H1 (cell line): ENCODE measurements around the gene RAB5A. TPM values are rescaled to one million over a fixed set of nuclear protein-coding genes. Genes with fewer than 3 reads are reported as not detected.

Experiments
- CTCF ChIA-PET: fragments of 300-600 bp; sonication (Branson Sonifier 250); formaldehyde crosslinking; loops from one replicate; lab custom pipeline; 2021; ENCODE audit not compliant: partially characterized antibody; lab: Charles Lee
- POLR2A ChIA-PET: fragments of 300-600 bp; sonication (Branson Sonifier 250); formaldehyde crosslinking; loops from one replicate; lab custom pipeline; 2021; ENCODE audit warnings: inconsistent platforms; ENCODE audit not compliant: partially characterized antibody; lab: Charles Lee
- DNase-seq, 2 experiments: peaks; one replicate each; pipeline versions ENCODE4 v3.0.0 to v3.0.0-alpha.2; 2010 to 2022; ENCODE audit warnings: low spot score in 2 of 2, low read depth in 1 of 2, mixed read lengths in 1 of 2
- FAIRE-seq: peaks from 2 replicates; lab custom pipeline; 2011; peaks lifted over from hg19 to GRCh38; lab: Jason Lieb, UNC
- H2AFZ ChIP-seq: 2 replicates; pipeline ENCODE4 v1.8.1; 2012; ENCODE audit warnings: low read length, inconsistent platforms
- H2AK5ac ChIP-seq: 2 replicates; pipeline ENCODE4 v1.6.1; 2013; ENCODE audit warnings: low read depth, low read length
- H2BK120ac ChIP-seq: replicated peaks from 2 replicates; pipeline ENCODE3; 2013; ENCODE audit warnings: low read depth, low read length, inconsistent platforms
- H2BK12ac ChIP-seq: 2 replicates; pipeline ENCODE4 v1.6.1; 2013; ENCODE audit warnings: low read depth, low read length
- H2BK15ac ChIP-seq: 2 replicates; pipeline ENCODE4 v1.6.1; 2013; ENCODE audit warnings: low read length
- H2BK20ac ChIP-seq: 2 replicates; pipeline ENCODE4 v1.6.1; 2013; ENCODE audit warnings: low read length
- H2BK5ac ChIP-seq: 2 replicates; pipeline ENCODE4 v1.6.1; 2013; ENCODE audit warnings: low read depth, low read length
- H3K14ac ChIP-seq: 2 replicates; pipeline ENCODE4 v1.6.1; 2013; ENCODE audit warnings: inconsistent platforms; ENCODE audit not compliant: insufficient read length
- H3K18ac ChIP-seq: 2 replicates; pipeline ENCODE4 v1.6.1; 2013; ENCODE audit warnings: low read length; ENCODE audit errors: extremely low read depth
- H3K23ac ChIP-seq: 2 replicates; pipeline ENCODE4 v1.6.1; 2013; ENCODE audit warnings: inconsistent platforms; ENCODE audit not compliant: insufficient read length
- H3K23me2 ChIP-seq: 2 replicates; pipeline ENCODE4 v1.6.1; 2013; ENCODE audit warnings: low read depth, low read length
- H3K27ac ChIP-seq: 2 replicates; pipeline ENCODE4 v1.6.1; 2011; ENCODE audit warnings: low read depth, low read length, inconsistent platforms
- H3K27me3 ChIP-seq, 4 experiments: replicated peaks in 1 of 4; 1 replicate in 1 of 4; 2 replicates in 3 of 4; pipeline versions ENCODE4 v1.6.1 to v1.8.1; 2011 to 2013; ENCODE audit warnings: low read length in 3 of 4, mild to moderate bottlenecking in 3 of 4, inconsistent platforms in 2 of 4, mixed read lengths in 2 of 4, moderate library complexity in 1 of 4; ENCODE audit not compliant: control insufficient read depth in 3 of 4, insufficient read depth in 3 of 4; ENCODE audit errors: extremely low read depth in 1 of 4
- H3K36me3 ChIP-seq, 4 experiments: 2 replicates each; pipeline versions ENCODE4 v1.6.1 to v1.8.1; 2011 to 2013; ENCODE audit warnings: mild to moderate bottlenecking in 4 of 4, low read length in 3 of 4, moderate library complexity in 2 of 4, control low read depth in 1 of 4, inconsistent platforms in 1 of 4; ENCODE audit not compliant: insufficient read depth in 4 of 4, control insufficient read depth in 2 of 4
- H3K4ac ChIP-seq: replicated peaks from 2 replicates; pipeline ENCODE3; 2013; ENCODE audit warnings: low read length, low read depth, mixed read lengths, inconsistent platforms; ENCODE audit not compliant: insufficient read length
- H3K4me1 ChIP-seq, 4 experiments: replicated peaks in 1 of 4; 1 replicate in 1 of 4; 2 replicates in 3 of 4; pipeline versions ENCODE4 v1.6.1 to v1.8.1; 2011 to 2013; ENCODE audit warnings: low read length in 3 of 4, inconsistent platforms in 2 of 4, mixed read lengths in 1 of 4; ENCODE audit not compliant: insufficient read depth in 4 of 4, control insufficient read depth in 3 of 4
- H3K4me2 ChIP-seq, 2 experiments: 2 replicates each; pipeline versions ENCODE4 v1.6.1 to v1.8.1; 2011 to 2013; ENCODE audit warnings: low read depth in 2 of 2, low read length in 2 of 2, control low read depth in 1 of 2, inconsistent platforms in 1 of 2, mild to moderate bottlenecking in 1 of 2; ENCODE audit not compliant: insufficient read depth in 1 of 2
- H3K4me3 ChIP-seq, 4 experiments: fragments of 200-600, 300-600 bp in 1 of 4; sonication (generic), shearing (Covaris generic), sonication (Bioruptor Twin) in 1 of 4; 2 replicates each; pipeline versions ENCODE4 v1.5.1 to v1.8.1; 2011 to 2016; ENCODE audit warnings: low read length in 4 of 4, low read depth in 3 of 4, control low read depth in 2 of 4, inconsistent platforms in 2 of 4, mild to moderate bottlenecking in 2 of 4, mixed read lengths in 1 of 4, moderate library complexity in 1 of 4; ENCODE audit not compliant: insufficient read depth in 2 of 4; ENCODE audit errors: extremely low read depth in 1 of 4
- H3K56ac ChIP-seq: replicated peaks from 2 replicates; pipeline ENCODE3; 2013; ENCODE audit warnings: low read depth, mild to moderate bottlenecking, mixed read lengths, low read length, inconsistent platforms; ENCODE audit not compliant: insufficient read length
- H3K79me1 ChIP-seq: 2 replicates; pipeline ENCODE4 v1.6.1; 2013; ENCODE audit warnings: low read depth, low read length, control low read depth
- H3K79me2 ChIP-seq, 2 experiments: 2 replicates each; pipeline versions ENCODE4 v1.6.1 to v1.8.1; 2012 to 2013; ENCODE audit warnings: low read length in 2 of 2, mild to moderate bottlenecking in 2 of 2, inconsistent platforms in 1 of 2; ENCODE audit not compliant: insufficient read depth in 2 of 2, control insufficient read depth in 1 of 2
- H3K9ac ChIP-seq, 4 experiments: replicated peaks in 1 of 4; 1 replicate in 1 of 4; 2 replicates in 3 of 4; pipeline versions ENCODE4 v1.6.1 to v1.8.1; 2011 to 2013; ENCODE audit warnings: low read depth in 3 of 4, low read length in 3 of 4, control low read depth in 2 of 4, mild to moderate bottlenecking in 2 of 4, moderate library complexity in 2 of 4, inconsistent platforms in 1 of 4; ENCODE audit errors: extremely low read depth in 1 of 4
- H3K9me3 ChIP-seq, 2 experiments: 2 replicates each; pipeline versions ENCODE4 v1.6.1 to v1.8.1; 2012 to 2013; ENCODE audit warnings: mild to moderate bottlenecking in 2 of 2, moderate library complexity in 2 of 2, control low read depth in 1 of 2, inconsistent platforms in 1 of 2, low read depth in 1 of 2, low read length in 1 of 2, mixed read lengths in 1 of 2; ENCODE audit not compliant: insufficient read depth in 2 of 2
- H4K20me1 ChIP-seq, 2 experiments: replicated peaks in 1 of 2; 2 replicates each; pipeline versions ENCODE3 to v1.8.1; 2011 to 2013; ENCODE audit warnings: inconsistent platforms in 2 of 2, low read length in 2 of 2, mild to moderate bottlenecking in 1 of 2; ENCODE audit not compliant: insufficient read depth in 2 of 2, control insufficient read depth in 1 of 2
- H4K5ac ChIP-seq: 2 replicates; pipeline ENCODE4 v1.6.1; 2013; ENCODE audit warnings: low read length, low read depth, mixed read lengths, inconsistent platforms; ENCODE audit not compliant: insufficient read length
- H4K8ac ChIP-seq: 2 replicates; pipeline ENCODE4 v1.8.0; 2013; ENCODE audit warnings: mild to moderate bottlenecking, moderate library complexity, low read length, inconsistent platforms; ENCODE audit not compliant: insufficient read depth; ENCODE audit errors: extremely low read depth
- H4K91ac ChIP-seq: replicated peaks from 2 replicates; pipeline ENCODE3; 2013; ENCODE audit warnings: low read length, mixed read lengths, inconsistent platforms; ENCODE audit not compliant: insufficient read length
- CBX5 ChIP-seq: fragments of 300-800, 300-1000 bp; sonication (generic); IDR thresholded peaks from 2 replicates; pipeline ENCODE4 v1.7.1; 2016; ENCODE audit warnings: antibody characterized with exemption, low read length, low read depth
- JUN ChIP-seq: IDR thresholded peaks from 2 replicates; pipeline ENCODE4 v1.6.1; 2011; ENCODE audit warnings: low read depth, mild to moderate bottlenecking, improper control_type of control experiment, low read length
- SIN3A ChIP-seq, 2 experiments: IDR thresholded peaks in 1 of 2; conservative IDR thresholded peaks in 1 of 2; 2 replicates each; pipeline ENCODE4 v1.6.1; 2011 to 2012; ENCODE audit warnings: low read length in 2 of 2, improper control_type of control experiment in 1 of 2, low read depth in 1 of 2, mild to moderate bottlenecking in 1 of 2
- TAF7 ChIP-seq: optimal IDR thresholded peaks from 2 replicates; pipeline ENCODE3; 2011; ENCODE audit warnings: low read depth, mild to moderate bottlenecking, inconsistent platforms, low read length, moderate library complexity, borderline replicate concordance
- WGBS, 2 experiments: shearing (Covaris generic) in 1 of 2; methylation state at CpG; one replicate each; pipeline versions ENCODE4 v1.1.6 to v1.1.7; 2013 to 2015; ENCODE audit warnings: low lambda C conversion rate in 2 of 2, mixed read lengths in 2 of 2, inconsistent platforms in 1 of 2, low coverage in 1 of 2, missing lambda C conversion rate in 1 of 2; ENCODE audit not compliant: insufficient replicate concordance in 2 of 2, insufficient coverage in 1 of 2, insufficient read length in 1 of 2; ENCODE audit errors: extremely low coverage in 1 of 2, missing lambda C conversion rate in 1 of 2; 5-methylcytosine and 5-hydroxymethylcytosine counted together
- polyA plus RNA-seq, 7 experiments: library from polyadenylated mRNA; depleted of rRNA in 3 of 7; stranded (reverse) in 5 of 7; unstranded in 2 of 7; fragments of >200 nt in 5 of 7; fragments of 200-250 nt in 2 of 7; gene quantifications; 1 replicate in 5 of 7; 2 replicates in 1 of 7; 4 replicates in 1 of 7; pipeline versions ENCODE4 v1.2.1 to v1.2.3, GENCODE V29; 2011 to 2013; ENCODE audit warnings: missing spikeins in 2 of 7, mixed read lengths in 2 of 7
- total RNA-seq: library from RNA; stranded (reverse); fragmentation: NEBNext Ultra II Directional; extraction: Animal tissue kit (Norgen Biotek cat#: 25700); gene quantifications from 2 replicates; pipeline ENCODE4 v1.2.1, GENCODE V29; 2021
- TF ChIP-seq, protein P1 (sequence below): IDR thresholded peaks from 2 replicates; pipeline ENCODE4 v1.6.1; 2011; ENCODE audit warnings: low read depth, mild to moderate bottlenecking, low read length; ENCODE audit not compliant: insufficient read depth

RAB5A gene
- total and polyA plus RNA-seq, 2 of the 8 experiments (the other 6 are each of a cell fraction or from before 2014, with no cell fraction given), result 22.4 to 77.7 TPM

DNA sequence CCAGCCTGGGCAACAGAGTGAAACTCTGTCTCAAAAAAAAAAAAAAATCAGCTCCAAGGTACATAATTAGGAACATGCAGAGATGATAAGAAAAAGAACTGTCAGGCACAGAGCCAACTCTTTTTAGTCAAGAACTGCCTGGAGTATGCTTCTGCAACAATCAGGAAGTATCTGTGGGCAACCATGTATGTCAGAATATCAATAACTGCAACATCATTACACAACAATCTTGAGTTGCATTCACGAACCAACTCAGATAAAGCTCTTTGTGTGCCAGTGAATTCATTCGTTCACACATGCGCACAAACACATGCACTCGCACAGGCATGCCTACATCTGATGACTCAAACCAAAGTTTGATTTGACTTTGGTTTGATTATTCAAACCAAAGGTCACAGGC is 45.0 kb upstream of the RAB5A start:
- H2BK15ac ChIP-seq, result no peak overlapping the region
- no peak overlapping the region for H2BK12ac ChIP-seq
- FAIRE-seq (no peak), DNase-seq (no peak)
- H3K27me3 ChIP-seq, result no peaks in the 10 kb centered on the region
- no peaks in the 10 kb centered on the region for H4K20me1 ChIP-seq
- no peaks in the 10 kb centered on the region for H3K79me1 ChIP-seq
- H3K9me3 ChIP-seq, result 0 out of 4 replicates have a peak, but pooled peaks cover 0 to 3% of the 10 kb centered on the region in 2 experiments
- POLR2A ChIA-PET, result no interaction called here
- H3K4me3 ChIP-seq, result no peak overlapping the region
- H3K4ac ChIP-seq, result no peak overlapping the region
- no peaks in the 10 kb centered on the region for H3K36me3 ChIP-seq
- H3K23me2 ChIP-seq, result no peaks in the 10 kb centered on the region
- H3K23ac ChIP-seq, result no peak overlapping the region
- no peak overlapping the region for H3K56ac ChIP-seq
- H2BK20ac ChIP-seq, result no peak overlapping the region
- no peak overlapping the region for H3K4me2 ChIP-seq
- H3K14ac ChIP-seq, result no peak overlapping the region
- no peak overlapping the region for H3K9ac ChIP-seq
- H3K79me2 ChIP-seq, result no peaks in the 10 kb centered on the region
- CTCF ChIA-PET, result interaction anchor here (0.7 to 1.3 kb wide), 2 partner anchors 10 to 569 kb away, joined by 3 read pairs; no protein-coding TSS in a partner anchor
- no peak overlapping the region for H4K5ac ChIP-seq
- no peak for TF ChIP-seq CBX5
- no peak for TF ChIP-seq JUN
- TF ChIP-seq SIN3A (conservative IDR thresholded peaks at IDR 0.05 in 1 of 2, IDR thresholded peaks at IDR 0.05 in 1 of 2; ENCODE audit: low read depth in 1 of 2, low read length in 2 of 2), result no peak
- TF ChIP-seq, protein P1, sequence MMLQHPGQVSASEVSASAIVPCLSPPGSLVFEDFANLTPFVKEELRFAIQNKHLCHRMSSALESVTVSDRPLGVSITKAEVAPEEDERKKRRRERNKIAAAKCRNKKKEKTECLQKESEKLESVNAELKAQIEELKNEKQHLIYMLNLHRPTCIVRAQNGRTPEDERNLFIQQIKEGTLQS, result no peak
- TF ChIP-seq TAF7, result no peak
- no peak overlapping the region for H2AK5ac ChIP-seq
- H2BK120ac ChIP-seq, result no peak overlapping the region
- no peak overlapping the region for H4K8ac ChIP-seq
- H3K27ac ChIP-seq, result no peak overlapping the region
- H2AFZ ChIP-seq, result no peak overlapping the region
- H3K18ac ChIP-seq, result no peak overlapping the region
- WGBS, 2 experiments, result 86% methylated on average over 4 of the region's 4 CpGs; no CpG with 5 or more reads in 1 of the 2 experiments
- H2BK5ac ChIP-seq, result no peak overlapping the region
- no peak overlapping the region for H4K91ac ChIP-seq
- no peaks in the 10 kb centered on the region for H3K4me1 ChIP-seq
